ENCODE data around the gene PAM16.
"Not testable (repeated sequence)": the region's sequence is repeated elsewhere in the genome, so short reads cannot be mapped to it uniquely, and the experiment has no call there.

Gene PAM16

GRCh38 chr16:4350365-4350786, 745 bp downstream of the PAM16 start:
- DNase-seq: no peak

GRCh38 chr16:4349332-4349731, 1.8 kb downstream of the PAM16 start:
- DNase-seq: no peak

- no peak for DNase-seq
Measured at GRCh38 chr16:4347765-4348509, 3.2 kb downstream of the PAM16 start.

- no peak for DNase-seq
Measured at GRCh38 chr16:4347010-4347409, 4.1 kb downstream of the PAM16 start.

- peak; percentile 59 for DNase-seq
Measured at GRCh38 chr16:4345836-4346781, 5.0 kb downstream of the PAM16 start.

GRCh38 chr16:4344983-4345835, 5.9 kb downstream of the PAM16 start:
- DNase-seq: peak; percentile 61

- DNase-seq: not testable (repeated sequence)
Measured at GRCh38 chr16:4344300-4344982, 6.7 kb downstream of the PAM16 start.

GRCh38 chr16:4342866-4343744, 8.0 kb downstream of the PAM16 start:
- DNase-seq: no peak

- no peak for DNase-seq
Measured at GRCh38 chr16:4341250-4341649, 9.9 kb downstream of the PAM16 start.

- no peak for DNase-seq
Measured at GRCh38 chr16:4340443-4340842, 10.7 kb downstream of the PAM16 start.

GRCh38 chr16:4339909-4340308, 11.2 kb downstream of the PAM16 start:
- no peak for DNase-seq

- no peak for DNase-seq
Measured at GRCh38 chr16:4339455-4339854, 11.7 kb downstream of the PAM16 start.

GRCh38 chr16:4338712-4339299, 12.3 kb downstream of the PAM16 start:
- DNase-seq: no peak

- no peak for DNase-seq
Measured at GRCh38 chr16:4338125-4338582, 13.0 kb downstream of the PAM16 start.

- no peak for DNase-seq
Measured at GRCh38 chr16:4337540-4338088, 13.5 kb downstream of the PAM16 start.

GRCh38 chr16:4336701-4337539, 14.2 kb downstream of the PAM16 start:
- no peak for DNase-seq

- no peak for DNase-seq
Measured at GRCh38 chr16:4334724-4335495, 16.2 kb downstream of the PAM16 start.

- not testable (repeated sequence) for DNase-seq
Measured at GRCh38 chr16:4333714-4334113, 17.4 kb downstream of the PAM16 start.

GRCh38 chr16:4333308-4333638, 17.8 kb downstream of the PAM16 start:
- DNase-seq: no peak

Measured in NCI-H2029 treated with DMSO at 0.1 percent for 48 hours (cell line).